Mesendoderm (in vitro differentiated cells): ENCODE data around the gene KASH5.

Source experiments
- DNase-seq: peaks from one replicate; pipeline ENCODE4 v3.0.0; 2013
- H2AK5ac ChIP-seq: 2 replicates; pipeline ENCODE4 v1.6.1; 2013; ENCODE audit warnings: low read length, inconsistent platforms
- H2BK120ac ChIP-seq: 2 replicates; pipeline ENCODE4 v1.6.1; 2013; ENCODE audit warnings: low read depth, mild to moderate bottlenecking, low read length, moderate library complexity, mixed read lengths
- H2BK15ac ChIP-seq: replicated peaks from 2 replicates; pipeline ENCODE4 v1.6.1; 2013; ENCODE audit warnings: low read depth, mild to moderate bottlenecking, moderate library complexity
- H2BK5ac ChIP-seq: 2 replicates; pipeline ENCODE4 v1.6.1; 2013; ENCODE audit warnings: low read length, inconsistent platforms
- H3K18ac ChIP-seq: 2 replicates; pipeline ENCODE4 v1.6.1; 2013; ENCODE audit warnings: mild to moderate bottlenecking, low read length, mixed read lengths
- H3K23ac ChIP-seq: one replicate; pipeline ENCODE4 v1.6.1; 2013; ENCODE audit warnings: low read length
- H3K27ac ChIP-seq: 2 replicates; pipeline ENCODE4 v1.5.1; 2013; ENCODE audit warnings: low read depth, mild to moderate bottlenecking, inconsistent platforms, low read length, moderate library complexity
- H3K27me3 ChIP-seq: 2 replicates; pipeline ENCODE4 v1.6.1; 2013; ENCODE audit warnings: low read length, control low read depth, mild to moderate bottlenecking, inconsistent platforms; ENCODE audit not compliant: insufficient read depth, poor library complexity
- H3K36me3 ChIP-seq: 2 replicates; pipeline ENCODE4 v1.6.1; 2013; ENCODE audit warnings: low read length, inconsistent platforms; ENCODE audit not compliant: control insufficient read depth, insufficient read depth
- H3K4ac ChIP-seq: one replicate; pipeline ENCODE4 v1.6.1; 2013; ENCODE audit warnings: low read depth, mild to moderate bottlenecking, low read length, moderate library complexity
- H3K4me1 ChIP-seq: 2 replicates; pipeline ENCODE4 v1.6.1; 2013; ENCODE audit warnings: low read depth, low read length, inconsistent platforms; ENCODE audit not compliant: control insufficient read depth
- H3K4me2 ChIP-seq: 2 replicates; pipeline ENCODE4 v1.6.1; 2013; ENCODE audit warnings: low read length
- H3K4me3 ChIP-seq: 2 replicates; pipeline ENCODE4 v1.5.1; 2013; ENCODE audit warnings: mild to moderate bottlenecking, low read length
- H3K56ac ChIP-seq: one replicate; pipeline ENCODE4 v1.6.1; 2013; ENCODE audit warnings: low read length
- H3K79me1 ChIP-seq: 2 replicates; pipeline ENCODE4 v1.6.1; 2013; ENCODE audit warnings: low read length, inconsistent platforms
- H3K79me2 ChIP-seq: 2 replicates; pipeline ENCODE4 v1.6.1; 2013; ENCODE audit warnings: mild to moderate bottlenecking, low read length; ENCODE audit not compliant: control insufficient read depth, insufficient read depth
- H3K9ac ChIP-seq: 2 replicates; pipeline ENCODE4 v1.6.1; 2013; ENCODE audit warnings: low read length, inconsistent platforms
- H4K5ac ChIP-seq: one replicate; pipeline ENCODE4 v1.6.1; 2013; ENCODE audit warnings: low read length
- H4K8ac ChIP-seq: one replicate; pipeline ENCODE4 v1.6.1; 2013; ENCODE audit warnings: low read depth, mild to moderate bottlenecking, control low read depth, low read length, moderate library complexity
- WGBS: extraction: QIAGEN DNeasy Blood & Tissue Kit; methylation state at CpG from one replicate; pipeline ENCODE4 v1.1.7; 2013; ENCODE audit warnings: low lambda C conversion rate, missing lambda C conversion rate; ENCODE audit not compliant: insufficient coverage; ENCODE audit errors: extremely low coverage; 5-methylcytosine and 5-hydroxymethylcytosine counted together

The KASH5 gene

DNA sequence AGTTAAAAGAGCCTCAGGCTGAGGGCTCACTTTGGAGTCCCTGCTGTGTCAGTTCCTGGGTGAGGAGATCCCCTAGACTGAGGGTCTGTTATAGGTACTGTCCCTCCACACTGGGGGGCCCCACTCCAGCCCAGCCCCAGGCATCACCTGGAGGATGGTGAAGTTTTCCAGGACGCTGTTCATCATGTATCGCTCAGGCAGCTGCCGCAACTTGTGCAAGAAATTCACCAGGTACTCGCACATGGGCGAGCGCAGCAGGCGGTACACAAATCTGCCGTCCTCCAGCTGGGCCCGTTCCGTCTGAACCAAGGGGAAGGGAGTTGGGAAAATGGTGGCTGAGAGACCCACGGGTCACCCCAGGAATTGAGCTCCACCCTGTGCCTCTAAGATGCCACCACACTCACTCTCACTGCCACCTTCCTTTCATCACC lies 45.7 kb upstream of the KASH5 start:
- H2AK5ac ChIP-seq = no peak overlapping the region
- H3K9ac ChIP-seq = no peak overlapping the region
- H2BK5ac ChIP-seq = no peak overlapping the region
- no peak overlapping the region for H3K18ac ChIP-seq
- WGBS = no CpG with 5 or more reads among the region's 11 CpGs
- H4K8ac ChIP-seq = no peak overlapping the region
- no peak overlapping the region for H2BK15ac ChIP-seq
- no peaks in the 10 kb centered on the region for H3K79me2 ChIP-seq
- no peak overlapping the region for H3K56ac ChIP-seq
- DNase-seq = no peak
- no peak overlapping the region for H3K27ac ChIP-seq
- no peak overlapping the region for H3K4me3 ChIP-seq
- H3K23ac ChIP-seq = no peak overlapping the region
- H3K4me2 ChIP-seq = no peak overlapping the region
- H2BK120ac ChIP-seq = no peak overlapping the region
- H3K4me1 ChIP-seq = peaks cover 10% of the 10 kb centered on the region
- no peaks in the 10 kb centered on the region for H3K27me3 ChIP-seq
- peaks cover 26% of the 10 kb centered on the region for H3K36me3 ChIP-seq
- H4K5ac ChIP-seq = no peak overlapping the region
- no peaks in the 10 kb centered on the region for H3K79me1 ChIP-seq
- no peak overlapping the region for H3K4ac ChIP-seq

DNA sequence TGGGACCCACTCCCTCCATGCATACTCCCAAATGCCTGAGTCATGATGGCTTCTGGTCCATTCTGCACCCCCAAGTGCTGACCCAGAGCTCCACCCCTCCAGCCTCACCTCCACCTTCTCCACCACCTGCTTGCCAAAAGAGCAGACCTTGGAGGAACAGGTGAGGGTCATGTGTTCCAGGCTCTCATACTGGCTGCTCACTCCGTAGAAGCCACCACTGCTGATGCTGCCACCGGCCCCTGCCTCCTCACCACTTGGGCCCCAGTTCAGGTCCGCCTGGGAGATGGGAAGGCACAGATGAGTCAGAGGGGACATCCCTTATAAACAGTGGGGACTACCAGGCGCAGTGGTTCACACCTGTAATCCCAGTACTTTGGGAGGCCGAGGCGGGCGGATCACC lies 44.9 kb upstream of the KASH5 start:
- WGBS = no CpG with 5 or more reads among the region's 7 CpGs
- no peak overlapping the region for H3K4ac ChIP-seq
- no peak overlapping the region for H3K27ac ChIP-seq
- no peak overlapping the region for H2BK5ac ChIP-seq
- H3K27me3 ChIP-seq = no peaks in the 10 kb centered on the region
- no peak for DNase-seq
- H2BK120ac ChIP-seq = no peak overlapping the region
- no peak overlapping the region for H2AK5ac ChIP-seq
- no peak overlapping the region for H3K4me3 ChIP-seq
- H3K36me3 ChIP-seq = peaks cover 27% of the 10 kb centered on the region
- H3K4me2 ChIP-seq = no peak overlapping the region
- H4K8ac ChIP-seq = no peak overlapping the region
- H3K23ac ChIP-seq = no peak overlapping the region
- no peak overlapping the region for H4K5ac ChIP-seq
- no peak overlapping the region for H3K56ac ChIP-seq
- H3K79me2 ChIP-seq = no peaks in the 10 kb centered on the region
- no peak overlapping the region for H3K18ac ChIP-seq
- H3K9ac ChIP-seq = no peak overlapping the region
- peaks cover 9% of the 10 kb centered on the region for H3K4me1 ChIP-seq
- no peak overlapping the region for H2BK15ac ChIP-seq
- H3K79me1 ChIP-seq = no peaks in the 10 kb centered on the region

DNA sequence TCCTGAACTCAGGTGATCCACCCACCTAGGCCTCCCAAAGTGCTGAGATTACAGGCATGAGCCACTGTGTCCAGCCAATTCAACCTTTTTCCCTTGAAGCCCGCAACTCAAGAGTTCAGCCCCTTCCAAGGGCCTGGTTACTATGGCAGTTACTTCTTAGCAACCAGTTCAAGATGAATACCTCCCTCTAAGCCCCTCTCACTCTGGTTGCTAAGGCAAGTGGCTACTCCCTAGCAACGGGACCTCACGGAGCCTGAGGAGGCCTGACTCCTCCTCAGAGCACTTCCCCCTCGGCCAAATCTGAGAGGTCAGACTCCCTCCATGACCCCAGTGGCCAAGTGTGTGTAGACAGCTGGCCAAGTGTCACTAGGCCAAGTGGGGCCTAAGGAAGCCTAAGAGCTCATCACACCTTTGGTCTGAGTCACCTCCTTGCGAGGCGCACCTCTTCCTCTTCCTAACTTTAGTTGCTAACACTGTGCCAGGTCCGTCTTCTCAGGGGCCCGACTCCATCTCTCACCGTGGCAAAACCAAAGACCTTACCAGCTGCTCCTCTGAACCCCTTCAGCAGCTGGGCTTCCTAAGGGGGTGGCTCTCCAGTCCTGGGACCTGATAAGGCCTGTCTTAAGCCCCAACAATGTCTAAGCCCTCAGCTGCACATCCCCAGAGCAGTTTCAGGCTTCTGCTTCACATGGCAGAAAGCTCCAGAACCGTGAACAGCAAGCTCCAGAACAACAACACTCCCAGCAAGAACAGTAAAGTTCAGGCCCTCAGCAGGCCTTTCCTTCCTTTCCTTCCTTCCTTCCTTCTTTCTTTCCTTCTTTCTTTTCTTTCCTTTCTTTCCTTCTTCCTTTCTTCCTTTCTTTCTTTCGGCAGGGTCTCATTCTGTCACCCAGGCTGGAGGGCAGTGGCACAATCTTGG lies 43.3 kb upstream of the KASH5 start:
- no peak overlapping the region for H3K23ac ChIP-seq
- WGBS = no CpG with 5 or more reads among the region's 11 CpGs
- no peak overlapping the region for H4K8ac ChIP-seq
- no peak overlapping the region for H2AK5ac ChIP-seq
- peak; percentile 38 for DNase-seq
- no peak overlapping the region for H2BK5ac ChIP-seq
- no peaks in the 10 kb centered on the region for H3K27me3 ChIP-seq
- peaks cover 3% of the 10 kb centered on the region for H3K4me1 ChIP-seq
- H3K27ac ChIP-seq = no peak overlapping the region
- H3K79me2 ChIP-seq = no peaks in the 10 kb centered on the region
- H3K36me3 ChIP-seq = peaks cover 32% of the 10 kb centered on the region
- H4K5ac ChIP-seq = no peak overlapping the region
- H3K4ac ChIP-seq = no peak overlapping the region
- H3K4me2 ChIP-seq = no peak overlapping the region
- no peak overlapping the region for H2BK15ac ChIP-seq
- no peak overlapping the region for H3K4me3 ChIP-seq
- no peak overlapping the region for H3K18ac ChIP-seq
- H3K56ac ChIP-seq = no peak overlapping the region
- H3K79me1 ChIP-seq = no peaks in the 10 kb centered on the region
- no peak overlapping the region for H2BK120ac ChIP-seq
- H3K9ac ChIP-seq = no peak overlapping the region

DNA sequence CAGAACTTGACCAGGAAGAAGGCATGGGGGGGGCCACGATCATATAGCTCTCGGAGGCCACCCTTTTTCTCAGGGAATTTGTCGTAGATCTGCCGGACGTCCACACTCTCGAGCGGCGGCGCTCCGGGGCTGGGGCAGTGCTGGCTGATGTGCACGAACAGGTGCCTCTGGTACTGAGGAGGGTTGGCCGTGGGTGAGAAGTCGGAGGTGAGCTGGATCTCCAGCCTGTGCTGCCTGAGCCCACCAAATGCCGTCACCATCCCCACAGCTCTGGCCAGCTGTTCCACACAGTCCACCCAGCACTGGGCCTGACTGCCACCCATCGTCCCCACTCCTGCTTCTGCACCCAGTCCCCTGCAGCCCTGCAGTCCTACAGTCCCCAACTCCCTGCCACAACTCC lies 40.9 kb upstream of the KASH5 start:
- Histone ChIP-seq H4K5ac (no peak overlapping the region), H3K36me3 (peaks cover 31% of the 10 kb centered on the region), H3K4me1 (no peaks in the 10 kb centered on the region), H3K27ac (no peak overlapping the region), H2BK15ac (no peak overlapping the region), H2BK5ac (no peak overlapping the region), H3K4me2 (no peak overlapping the region), H2AK5ac (no peak overlapping the region), H3K79me2 (no peaks in the 10 kb centered on the region), H3K27me3 (no peaks in the 10 kb centered on the region), H3K4me3 (no peak overlapping the region), H3K23ac (no peak overlapping the region), H3K79me1 (no peaks in the 10 kb centered on the region), H4K8ac (no peak overlapping the region), H3K18ac (no peak overlapping the region), H3K56ac (no peak overlapping the region), H3K9ac (no peak overlapping the region), H2BK120ac (no peak overlapping the region), H3K4ac (no peak overlapping the region)
- WGBS = no CpG with 5 or more reads among the region's 15 CpGs
- DNase-seq = no peak

GRCh38 chr19:49347835-49348234 lies 40.2 kb upstream of the KASH5 start:
- no peaks in the 10 kb centered on the region for H3K27me3 ChIP-seq
- H3K4me2 ChIP-seq = no peak overlapping the region
- no peak overlapping the region for H3K56ac ChIP-seq
- no peaks in the 10 kb centered on the region for H3K79me1 ChIP-seq
- no peak overlapping the region for H3K23ac ChIP-seq
- H2BK15ac ChIP-seq = no peak overlapping the region
- H4K8ac ChIP-seq = no peak overlapping the region
- no peak overlapping the region for H3K9ac ChIP-seq
- no peak overlapping the region for H2BK5ac ChIP-seq
- no peaks in the 10 kb centered on the region for H3K79me2 ChIP-seq
- no peak overlapping the region for H4K5ac ChIP-seq
- H2AK5ac ChIP-seq = no peak overlapping the region
- DNase-seq = peak; percentile 96
- WGBS = no CpG with 5 or more reads among the region's 3 CpGs
- no peaks in the 10 kb centered on the region for H3K4me1 ChIP-seq
- peaks cover 28% of the 10 kb centered on the region for H3K36me3 ChIP-seq
- no peak overlapping the region for H2BK120ac ChIP-seq
- H3K4ac ChIP-seq = no peak overlapping the region
- no peak overlapping the region for H3K27ac ChIP-seq
- H3K4me3 ChIP-seq = no peak overlapping the region
- no peak overlapping the region for H3K18ac ChIP-seq
